ENCODE results near the gene THSD7B. TPM values are rescaled to one million over a fixed set of nuclear protein-coding genes. Genes with fewer than 3 reads are reported as not detected.
A peak's percentile ranks its signal among the peaks of the same experiment; 100 is the strongest.
"Not testable (repeated sequence)": the region's sequence is repeated elsewhere in the genome, so short reads cannot be mapped to it uniquely, and the experiment has no call there.

Gene THSD7B
- total RNA-seq, 1 donor from 2014 or later, result not detected

DNA sequence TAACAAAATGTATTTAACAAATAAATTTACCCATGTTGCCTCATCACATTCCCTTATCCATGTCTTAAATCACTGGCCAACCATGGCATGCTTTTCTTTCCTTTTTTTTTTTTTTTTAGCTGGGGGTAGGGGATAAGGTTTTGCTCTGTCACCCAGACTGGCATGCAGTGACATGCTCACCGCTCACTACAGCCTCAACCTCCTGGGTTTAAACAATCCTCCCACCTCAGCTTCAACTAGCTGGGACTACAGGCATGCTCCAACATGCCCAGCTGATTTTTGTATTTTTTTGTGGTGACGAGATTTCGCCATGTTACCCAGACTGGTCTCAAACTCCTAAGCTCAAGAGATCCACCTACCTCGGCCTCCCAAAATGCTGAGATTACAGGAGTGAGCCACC, 266.4 kb downstream of the THSD7B start:
- DNase-seq (ENCODE audit: low read depth), result no peak

DNA sequence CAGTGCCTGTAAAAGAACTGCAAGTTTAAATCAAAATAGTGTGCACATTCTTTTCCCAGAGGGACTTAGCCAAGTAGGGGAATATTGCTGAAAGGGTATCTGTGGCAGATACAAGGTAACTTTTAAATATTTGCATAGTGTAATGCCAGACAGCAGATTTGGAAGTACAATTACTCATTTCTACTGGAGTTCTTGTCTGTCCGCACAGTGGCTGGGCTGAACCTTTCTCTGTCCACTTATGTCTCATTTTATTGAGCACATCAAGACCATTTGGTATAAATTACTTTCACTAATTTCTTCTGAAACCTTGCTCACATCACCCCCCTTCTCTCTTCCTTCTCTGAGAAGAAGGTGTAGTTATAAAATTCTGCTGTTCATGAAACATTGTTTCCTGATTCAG, 271.3 kb downstream of the THSD7B start:
- DNase-seq (ENCODE audit: low read depth), result no peak

DNA sequence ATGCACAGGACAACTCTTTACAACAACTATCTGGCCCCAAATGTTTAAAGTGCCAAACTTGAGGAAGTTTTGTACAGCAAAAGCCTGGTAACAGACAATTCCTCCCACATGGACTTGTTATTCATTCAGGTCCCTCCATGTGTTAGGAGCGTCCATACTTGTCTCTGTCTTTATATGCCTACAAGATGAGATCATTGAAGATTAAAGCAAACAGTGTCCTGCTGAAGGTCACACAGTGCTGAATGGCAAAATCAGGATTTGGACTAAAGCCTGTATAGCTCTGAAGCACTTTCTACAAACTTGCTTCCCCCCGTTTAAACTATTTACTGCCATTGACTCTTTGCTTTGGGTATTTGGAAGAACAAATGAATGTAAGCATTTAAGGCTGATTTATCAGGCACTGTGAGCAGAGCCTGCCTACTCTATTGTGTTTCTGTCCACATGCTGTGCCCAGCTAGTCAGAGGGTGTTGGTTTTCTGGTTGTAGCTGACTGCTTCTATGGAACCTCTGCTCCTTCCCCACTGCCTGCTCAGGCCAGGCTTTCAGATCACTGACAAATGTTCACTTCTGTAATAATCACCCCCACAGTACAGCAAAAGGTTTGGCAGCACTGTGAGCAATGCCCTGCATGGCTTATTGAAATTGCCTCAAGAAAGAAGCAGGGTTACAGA, 274.3 kb downstream of the THSD7B start:
- DNase-seq (ENCODE audit: low read depth), result no peak

DNA sequence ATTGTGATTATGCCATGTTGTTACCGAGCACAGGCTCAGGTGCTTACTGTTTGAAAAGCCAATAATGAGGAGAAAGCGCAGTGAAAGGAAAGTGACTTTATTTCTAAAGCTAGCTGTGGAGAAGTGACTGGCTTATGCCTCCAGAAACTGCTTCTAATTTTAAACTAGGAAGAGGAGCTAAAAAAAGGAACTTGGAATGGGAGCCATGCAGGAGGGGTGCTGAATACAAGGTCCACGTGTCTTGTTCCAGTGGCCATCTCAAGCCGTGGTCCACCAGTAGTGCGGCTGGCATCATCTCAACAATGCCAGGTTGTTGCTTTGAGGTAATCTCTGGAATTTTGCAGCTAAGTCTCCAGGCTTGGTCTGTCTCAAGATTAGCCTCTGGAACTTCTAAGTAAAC, 282.0 kb downstream of the THSD7B start:
- no peak for DNase-seq (ENCODE audit: low read depth)

DNA sequence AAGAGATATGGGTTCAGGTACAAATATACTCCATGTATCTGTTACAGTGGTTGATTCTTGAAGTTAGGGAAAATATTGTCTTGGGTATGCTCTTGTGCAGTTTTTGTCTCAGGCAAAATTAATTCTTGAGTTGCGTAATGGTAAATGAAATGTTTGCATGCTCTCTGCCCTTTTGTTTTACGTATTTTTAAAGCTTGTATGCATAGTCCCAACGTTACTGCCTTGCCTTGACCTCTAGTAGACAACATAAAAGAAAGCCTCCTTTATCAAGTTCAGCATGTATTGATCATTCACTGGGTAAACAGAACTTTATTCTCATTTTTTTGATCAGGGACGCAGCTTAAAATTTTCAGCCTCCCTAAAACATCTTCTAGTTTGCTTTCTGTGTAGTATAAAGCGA, 283.1 kb downstream of the THSD7B start:
- no peak for DNase-seq (ENCODE audit: low read depth)

DNA sequence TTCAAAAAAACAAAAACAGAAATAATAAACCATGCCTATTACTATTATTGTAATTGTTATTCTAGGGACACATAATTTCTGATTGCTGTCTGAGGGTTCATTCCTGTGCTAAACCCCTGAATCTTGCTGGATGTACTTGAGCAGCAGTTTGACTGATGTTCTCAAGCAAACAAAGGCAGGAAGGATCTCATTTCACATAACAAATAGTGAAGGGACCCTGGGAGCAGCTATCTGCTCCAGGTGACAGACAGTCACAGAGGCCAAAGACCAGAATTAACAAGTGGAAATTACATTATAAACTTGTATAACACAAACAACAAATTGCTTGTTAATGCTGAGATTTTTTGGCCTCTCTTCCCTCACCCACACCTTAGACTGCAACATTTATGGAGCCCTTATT, 284.2 kb downstream of the THSD7B start:
- DNase-seq (ENCODE audit: low read depth), result no peak

DNA sequence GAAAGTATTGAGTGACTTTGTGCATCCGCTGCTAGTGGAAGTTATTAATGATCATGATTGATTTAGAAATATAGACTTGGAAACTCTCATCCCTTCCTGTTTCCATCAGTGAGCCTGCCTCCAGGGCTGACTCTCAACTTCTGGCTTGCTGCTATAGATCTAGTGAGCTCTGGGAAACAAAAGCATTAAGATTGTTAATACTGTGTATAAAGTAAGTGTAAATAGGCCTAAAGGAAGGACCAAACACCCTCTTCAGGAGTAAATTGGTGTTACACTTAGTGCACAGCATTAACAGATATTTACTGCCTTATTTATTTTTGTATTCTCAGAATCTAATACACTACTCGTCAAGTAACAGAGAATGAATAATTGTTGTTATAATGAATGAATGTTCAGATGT, 285.6 kb downstream of the THSD7B start:
- DNase-seq (ENCODE audit: low read depth), result peak; percentile 9

DNA sequence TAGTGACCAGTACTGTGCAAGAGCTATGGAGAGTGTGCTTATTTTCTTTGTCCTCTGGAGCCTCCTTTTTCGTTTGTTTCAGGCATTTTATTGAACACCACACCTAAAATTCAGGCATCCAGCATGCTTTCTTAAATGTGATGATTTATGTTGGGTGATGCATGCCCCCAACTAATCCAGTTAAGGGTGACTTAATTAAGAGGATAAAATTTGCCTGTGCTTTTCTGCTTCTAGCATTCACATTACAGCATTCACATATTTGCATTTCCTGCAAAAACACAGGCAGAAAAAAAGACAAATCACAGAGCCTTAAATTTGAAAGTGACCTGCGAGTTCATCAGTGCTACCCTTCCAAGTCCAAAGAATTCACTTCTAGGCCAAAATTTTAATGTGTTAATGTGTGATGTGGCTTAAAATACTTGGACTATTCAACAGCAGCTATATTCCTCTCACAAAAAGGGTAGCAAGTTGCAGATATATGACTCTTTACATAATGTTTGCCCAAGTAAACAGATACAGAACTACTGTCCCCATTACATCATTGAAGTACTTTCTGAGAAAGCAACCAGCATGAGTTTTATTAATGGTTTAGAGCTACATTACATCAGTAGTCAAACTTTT, 286.5 kb downstream of the THSD7B start:
- no peak for DNase-seq (ENCODE audit: low read depth)

DNA sequence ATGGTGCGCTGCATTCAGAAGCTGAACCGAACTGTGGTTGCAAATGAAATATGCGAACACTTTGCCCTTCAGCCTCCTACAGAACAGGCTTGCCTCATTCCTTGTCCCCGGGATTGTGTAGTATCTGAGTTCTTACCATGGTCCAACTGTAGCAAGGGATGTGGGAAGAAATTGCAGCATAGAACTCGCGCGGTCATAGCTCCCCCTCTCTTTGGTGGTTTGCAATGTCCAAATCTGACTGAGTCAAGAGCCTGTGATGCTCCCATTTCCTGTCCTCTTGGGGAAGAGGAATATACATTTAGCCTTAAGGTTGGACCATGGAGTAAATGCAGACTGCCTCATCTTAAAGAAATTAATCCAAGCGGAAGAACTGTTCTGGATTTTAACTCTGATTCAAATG, 291.4 kb downstream of the THSD7B start:
- no peak for DNase-seq (ENCODE audit: low read depth)

DNA sequence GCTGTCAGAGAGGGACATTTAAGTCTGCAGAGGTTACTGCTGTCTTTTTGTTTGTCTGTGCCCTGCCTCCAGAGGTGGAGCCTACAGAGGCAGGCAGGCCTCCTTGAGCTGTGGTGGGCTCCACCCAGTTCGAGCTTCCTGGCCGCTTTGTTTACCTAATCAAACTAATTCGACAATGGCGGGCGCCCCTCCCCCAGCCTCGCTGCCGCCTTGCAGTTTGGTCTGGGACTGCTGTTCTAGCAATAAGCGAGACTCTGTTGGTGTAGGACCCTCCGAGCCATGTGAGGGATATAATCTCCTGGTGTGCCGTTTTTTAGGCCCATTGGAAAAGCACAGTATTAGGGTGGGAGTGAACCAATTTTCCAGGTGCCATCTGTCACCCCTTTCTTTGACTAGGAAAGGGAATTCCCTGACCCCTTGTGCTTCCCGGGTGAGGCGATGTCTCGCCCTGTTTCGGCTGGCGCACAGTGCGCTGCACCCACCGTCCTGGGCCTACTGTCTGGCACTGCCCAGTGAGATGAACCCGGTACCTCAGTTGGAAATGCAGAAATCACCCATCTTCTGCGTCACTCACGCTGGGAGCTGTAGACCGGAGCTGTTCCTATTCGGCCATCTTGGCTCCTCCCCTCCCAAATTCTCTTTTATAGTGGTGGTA, 310.9 kb downstream of the THSD7B start:
- not testable (repeated sequence) for DNase-seq (ENCODE audit: low read depth)

DNA sequence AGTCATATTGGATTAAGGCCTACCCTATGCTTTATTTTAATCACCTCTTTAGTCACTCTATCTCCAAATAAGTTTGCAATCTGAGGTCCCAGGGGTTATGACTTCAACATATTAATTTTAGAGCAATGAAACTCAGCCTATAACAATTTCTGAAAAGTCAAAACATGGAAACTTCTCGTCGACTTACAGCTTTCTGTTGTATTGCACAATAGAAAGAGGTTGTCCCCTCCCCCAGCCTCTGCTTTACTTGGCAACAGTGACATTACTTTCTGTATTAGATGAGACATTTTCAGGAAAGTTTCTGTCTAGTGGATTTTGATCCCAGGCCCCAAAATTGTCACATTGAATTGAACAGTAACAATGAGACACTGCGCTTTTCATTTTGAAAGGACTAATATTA, 326.4 kb downstream of the THSD7B start:
- DNase-seq (ENCODE audit: low read depth), result peak; percentile 1

DNA sequence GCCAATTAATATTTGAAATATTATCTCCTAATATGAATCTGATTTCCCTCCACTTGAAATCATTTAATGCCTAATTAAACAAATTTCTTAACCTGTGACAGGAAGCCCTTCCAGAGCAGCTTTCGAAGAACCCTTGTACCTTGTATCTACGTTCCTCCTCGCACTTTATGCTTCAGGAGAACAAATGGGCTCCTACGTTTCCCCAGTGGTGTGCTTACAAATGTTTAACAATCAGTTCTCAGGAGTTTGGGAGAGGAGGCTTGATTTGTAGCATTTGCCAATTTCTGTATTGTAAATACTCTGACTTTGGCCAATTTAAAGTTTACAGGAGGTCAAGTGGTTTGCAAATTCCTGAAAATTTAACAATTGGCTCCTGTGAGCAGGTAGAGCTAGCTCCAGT, 327.8 kb downstream of the THSD7B start:
- no peak for DNase-seq (ENCODE audit: low read depth)

DNA sequence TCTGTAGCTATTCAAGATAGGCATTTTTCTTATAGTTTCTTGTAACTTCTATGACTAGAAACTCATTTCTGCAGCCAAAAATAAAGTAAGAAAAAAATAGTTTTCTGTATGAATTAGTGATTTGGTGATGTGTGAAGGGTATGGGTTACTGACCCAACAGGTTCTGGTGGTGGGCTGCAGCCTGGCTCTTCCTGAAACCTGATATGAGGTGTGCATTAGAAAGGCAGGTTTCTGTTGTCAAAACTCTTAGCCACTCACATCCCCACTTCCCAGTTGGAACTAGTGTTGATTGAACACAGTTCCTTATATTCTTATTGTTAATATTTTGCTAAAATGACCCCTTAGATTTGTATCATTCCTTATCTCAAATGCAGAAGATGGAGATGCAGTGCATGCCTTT, 330.8 kb downstream of the THSD7B start:
- no peak for DNase-seq (ENCODE audit: low read depth)

DNA sequence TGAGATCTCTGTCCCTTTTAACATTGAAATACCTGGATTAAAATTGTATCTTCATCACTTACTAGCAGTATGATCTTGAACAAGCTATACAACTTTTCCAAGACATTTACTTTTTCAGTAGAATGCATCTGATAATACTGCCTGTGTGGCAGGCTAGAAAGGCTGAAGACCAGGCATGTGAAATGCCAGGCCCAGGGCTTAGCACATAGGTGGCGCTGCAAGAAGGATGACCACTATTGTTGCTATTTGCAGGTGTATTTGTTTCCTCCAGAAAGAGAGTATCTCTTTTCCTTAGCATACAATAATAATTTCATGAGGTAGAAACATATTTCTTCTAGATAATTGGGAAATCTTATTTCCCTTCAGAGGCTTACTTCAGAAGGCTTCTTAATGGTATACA, 331.3 kb downstream of the THSD7B start:
- DNase-seq (ENCODE audit: low read depth), result no peak

DNA sequence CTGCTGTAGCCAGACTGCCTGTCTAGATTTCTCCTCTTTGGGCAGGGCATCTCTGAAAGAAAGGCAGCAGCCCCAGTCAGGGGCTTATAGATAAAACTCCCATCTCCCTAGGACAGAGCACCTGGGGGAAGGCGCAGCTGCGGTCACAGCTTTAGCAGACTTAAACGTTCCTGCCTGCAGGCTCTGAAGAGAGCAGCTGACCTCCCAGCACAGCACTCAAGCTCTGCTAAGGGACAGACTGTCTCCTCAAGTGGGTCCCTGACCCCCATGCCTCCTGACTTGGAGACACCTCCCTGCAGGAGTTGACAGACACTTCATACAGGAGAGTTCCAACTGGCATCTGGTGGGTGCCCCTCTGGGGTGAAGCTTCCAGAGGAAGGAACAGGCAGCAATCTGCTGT, 336.5 kb downstream of the THSD7B start:
- DNase-seq (ENCODE audit: low read depth), result not testable (repeated sequence)

DNA sequence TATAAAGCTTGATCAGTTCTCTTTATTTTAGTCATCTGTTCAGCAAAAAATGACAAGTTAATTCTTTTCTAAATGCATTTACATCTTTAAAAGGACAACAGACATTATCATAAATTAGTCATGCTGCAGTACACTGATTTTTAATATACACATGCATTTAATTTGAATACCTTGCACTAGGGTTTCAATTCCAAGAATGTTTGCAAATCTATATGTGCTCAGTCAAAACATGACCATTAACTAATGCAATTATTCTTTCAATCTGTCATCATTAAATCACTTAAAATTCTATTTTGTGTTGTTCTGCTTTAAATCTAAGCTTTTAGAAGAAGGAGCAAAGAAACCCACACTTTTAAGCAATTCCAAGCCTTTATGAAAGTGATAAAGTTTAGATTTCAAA, 342.6 kb downstream of the THSD7B start:
- DNase-seq (ENCODE audit: low read depth), result no peak

DNA sequence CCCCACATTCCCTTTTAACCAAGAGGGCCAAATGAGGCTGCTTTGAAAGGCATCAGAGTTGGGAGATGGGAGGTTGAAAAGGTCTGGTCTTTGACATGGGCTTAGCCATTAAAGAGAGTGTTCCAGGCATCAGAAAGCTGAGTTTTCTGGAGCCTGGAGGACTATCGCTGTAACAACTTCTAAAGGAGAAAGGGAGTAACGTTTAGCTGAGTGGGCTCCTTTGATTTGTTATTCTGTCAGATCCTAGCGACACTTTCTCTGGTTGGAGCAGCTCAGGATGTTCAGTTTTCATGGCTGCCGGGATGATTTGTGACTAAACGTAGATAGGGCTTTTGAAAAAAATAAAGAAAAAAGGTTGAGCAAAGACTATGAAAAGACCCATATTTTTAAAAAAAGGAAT, 346.6 kb downstream of the THSD7B start:
- DNase-seq (ENCODE audit: low read depth), result no peak

DNA sequence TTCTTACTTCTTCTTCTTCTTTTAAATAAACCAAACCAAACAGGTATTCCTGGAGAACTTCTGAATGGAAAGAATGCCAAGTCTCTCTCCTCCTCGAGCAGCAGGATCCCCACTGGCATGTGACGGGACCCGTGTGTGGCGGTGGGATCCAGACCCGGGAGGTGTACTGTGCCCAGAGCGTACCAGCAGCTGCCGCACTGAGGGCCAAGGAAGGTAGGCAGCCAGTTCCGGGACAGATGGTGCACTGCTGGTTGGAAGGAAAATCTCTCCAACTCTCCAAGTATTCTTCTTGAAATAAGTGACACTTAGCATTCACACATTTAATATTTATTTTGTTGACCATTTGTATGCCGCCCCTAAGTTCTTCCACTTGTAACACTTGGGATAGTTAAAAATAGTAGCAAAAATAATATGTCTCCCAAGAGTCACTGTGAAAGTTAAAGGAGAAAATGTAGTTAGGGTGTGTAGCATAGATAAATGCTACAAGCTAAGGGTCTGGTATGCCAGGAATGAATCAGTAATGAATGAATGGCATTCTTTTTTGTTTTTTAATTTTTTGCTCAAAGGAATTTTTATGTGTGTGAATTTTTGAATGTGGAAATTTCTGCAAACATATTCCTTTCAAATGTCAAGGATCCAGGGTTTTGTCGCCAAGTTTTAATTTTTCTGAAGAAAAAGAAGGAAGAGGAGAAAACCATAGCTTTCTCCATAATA, 349.9 kb downstream of the THSD7B start:
- peak; percentile 24 for DNase-seq (ENCODE audit: low read depth)

DNA sequence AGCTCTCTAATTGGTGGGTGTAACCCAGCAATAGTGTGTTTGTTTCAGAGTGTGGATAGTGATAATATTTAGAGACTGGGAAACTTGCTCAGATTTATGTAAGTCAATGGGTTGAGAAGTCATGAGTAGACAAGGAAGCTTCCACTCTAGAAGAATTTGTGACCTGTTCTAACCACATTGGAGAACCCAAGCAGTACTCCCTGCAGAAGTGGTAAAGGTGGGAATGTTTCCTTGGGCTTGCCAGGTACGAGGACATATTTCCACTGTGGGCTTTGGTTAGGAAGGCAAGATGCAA, 350.4 kb downstream of the THSD7B start:
- no peak for DNase-seq (ENCODE audit: low read depth)

DNA sequence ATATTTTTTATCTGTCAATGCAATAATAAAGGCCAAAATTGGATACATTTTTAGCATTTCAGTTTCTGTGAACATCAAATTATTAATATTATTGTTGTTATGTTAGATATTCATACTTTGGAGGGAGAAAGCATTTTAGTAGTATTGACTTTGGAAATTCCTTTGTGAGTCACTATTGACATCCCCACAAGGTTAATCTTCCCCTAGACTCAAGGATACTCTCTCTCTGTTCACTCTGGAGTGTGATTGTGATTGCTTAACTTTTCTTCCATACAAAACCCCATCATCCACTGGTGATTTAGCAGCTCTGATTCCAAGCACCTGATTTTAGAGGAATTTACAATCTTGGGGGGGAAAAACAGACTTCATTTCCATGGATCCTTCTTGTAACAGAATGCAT, 352.0 kb downstream of the THSD7B start:
- DNase-seq (ENCODE audit: low read depth), result no peak

DNA sequence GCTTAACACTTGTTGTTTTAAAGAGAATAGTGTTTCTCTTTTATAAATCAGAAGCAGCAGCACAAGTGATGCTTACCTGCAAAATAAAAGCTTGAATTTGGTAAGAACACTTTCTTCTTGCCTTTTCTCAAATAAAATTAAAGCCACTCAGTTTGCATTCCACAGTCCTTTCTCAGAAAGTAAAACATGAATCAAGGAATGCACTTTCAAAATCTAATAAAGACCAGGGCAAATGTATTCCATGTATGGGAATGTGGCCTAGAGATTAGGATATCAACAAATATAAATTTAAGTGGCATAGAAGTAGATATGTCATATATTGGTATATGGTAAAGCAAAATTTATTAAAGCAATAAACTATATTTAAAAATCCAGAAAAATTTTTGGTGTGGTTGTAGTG, 352.8 kb downstream of the THSD7B start:
- no peak for DNase-seq (ENCODE audit: low read depth)

DNA sequence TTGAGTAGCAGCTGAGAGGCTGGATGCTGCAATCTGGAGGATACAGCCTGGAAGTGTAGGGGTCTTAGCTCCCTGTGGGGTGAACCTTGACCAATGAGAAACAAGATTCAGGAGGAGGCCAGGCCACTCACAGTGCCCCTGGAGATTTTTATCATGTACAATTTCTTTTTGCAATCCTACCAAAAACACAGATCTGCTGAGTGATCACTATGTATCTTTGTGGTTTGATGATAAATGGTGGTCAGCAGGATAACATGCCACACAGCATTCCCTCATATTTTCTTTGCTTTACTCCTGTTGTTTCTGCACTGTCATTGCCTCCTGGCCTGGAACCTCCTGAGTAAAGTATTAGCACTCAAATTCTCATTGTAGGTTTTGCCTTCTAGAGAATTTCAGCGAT, 357.9 kb downstream of the THSD7B start:
- peak; percentile 49 for DNase-seq (ENCODE audit: low read depth)
